ENCODE data around the gene SNTN.

The SNTN gene

DNA sequence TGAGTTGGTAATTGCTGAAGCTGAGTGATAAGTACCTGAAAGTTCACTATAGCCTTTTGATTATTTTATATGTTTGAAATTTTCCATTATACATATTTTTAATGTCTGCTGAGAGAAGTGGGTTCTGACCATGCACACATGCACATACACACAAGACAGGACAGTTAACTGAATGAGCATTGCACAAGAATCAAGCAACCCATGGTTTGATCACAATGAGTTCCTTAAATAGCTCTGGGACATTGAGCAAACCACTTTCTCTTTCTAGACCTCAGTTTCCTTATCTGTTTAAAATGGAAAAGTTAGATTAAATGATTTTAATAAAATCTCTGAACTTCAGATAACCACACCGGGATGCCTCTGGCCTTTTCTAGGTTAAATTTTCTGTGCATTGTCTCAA is 26.7 kb downstream of the SNTN start:
- no peak for DNase-seq

DNA sequence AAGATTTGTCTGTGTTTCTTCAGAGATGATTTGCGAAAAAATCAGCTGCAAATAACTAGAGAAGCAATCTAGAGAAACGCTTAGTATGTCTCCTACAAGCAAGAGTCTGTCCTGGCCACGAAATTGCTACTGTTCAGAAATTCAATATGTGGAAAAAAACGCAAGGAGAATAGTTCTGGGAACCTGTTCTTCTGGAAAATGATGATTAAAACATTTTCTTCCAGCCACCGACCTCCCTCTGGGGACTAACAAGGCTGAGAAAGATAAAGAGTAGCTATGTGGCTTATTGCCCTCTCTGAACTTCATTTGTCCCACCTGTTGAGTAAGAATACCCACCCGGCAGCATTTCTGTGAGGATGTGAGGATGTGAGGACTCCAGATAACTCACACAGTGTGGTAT is 31.6 kb downstream of the SNTN start:
- no peak for DNase-seq

DNA sequence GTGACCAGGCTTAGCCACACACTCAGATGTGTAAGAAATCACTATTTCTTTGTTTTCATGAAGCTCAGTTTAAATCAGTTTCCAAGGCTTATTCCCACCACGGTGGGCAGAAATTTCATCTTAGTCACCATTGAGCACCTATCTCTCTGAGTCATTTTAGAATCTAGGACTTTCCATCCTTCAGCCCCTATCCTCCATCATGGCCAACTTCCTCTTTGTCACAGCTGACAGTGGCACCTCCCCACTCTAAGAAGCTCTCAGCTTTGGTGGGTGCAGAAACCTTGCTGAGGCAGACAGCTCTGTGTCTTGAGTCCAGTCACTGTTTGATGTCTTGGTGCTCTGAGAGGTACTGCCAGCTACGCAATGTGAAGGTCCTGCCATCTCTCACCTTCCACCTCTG is 32.9 kb downstream of the SNTN start:
- no peak for DNase-seq

DNA sequence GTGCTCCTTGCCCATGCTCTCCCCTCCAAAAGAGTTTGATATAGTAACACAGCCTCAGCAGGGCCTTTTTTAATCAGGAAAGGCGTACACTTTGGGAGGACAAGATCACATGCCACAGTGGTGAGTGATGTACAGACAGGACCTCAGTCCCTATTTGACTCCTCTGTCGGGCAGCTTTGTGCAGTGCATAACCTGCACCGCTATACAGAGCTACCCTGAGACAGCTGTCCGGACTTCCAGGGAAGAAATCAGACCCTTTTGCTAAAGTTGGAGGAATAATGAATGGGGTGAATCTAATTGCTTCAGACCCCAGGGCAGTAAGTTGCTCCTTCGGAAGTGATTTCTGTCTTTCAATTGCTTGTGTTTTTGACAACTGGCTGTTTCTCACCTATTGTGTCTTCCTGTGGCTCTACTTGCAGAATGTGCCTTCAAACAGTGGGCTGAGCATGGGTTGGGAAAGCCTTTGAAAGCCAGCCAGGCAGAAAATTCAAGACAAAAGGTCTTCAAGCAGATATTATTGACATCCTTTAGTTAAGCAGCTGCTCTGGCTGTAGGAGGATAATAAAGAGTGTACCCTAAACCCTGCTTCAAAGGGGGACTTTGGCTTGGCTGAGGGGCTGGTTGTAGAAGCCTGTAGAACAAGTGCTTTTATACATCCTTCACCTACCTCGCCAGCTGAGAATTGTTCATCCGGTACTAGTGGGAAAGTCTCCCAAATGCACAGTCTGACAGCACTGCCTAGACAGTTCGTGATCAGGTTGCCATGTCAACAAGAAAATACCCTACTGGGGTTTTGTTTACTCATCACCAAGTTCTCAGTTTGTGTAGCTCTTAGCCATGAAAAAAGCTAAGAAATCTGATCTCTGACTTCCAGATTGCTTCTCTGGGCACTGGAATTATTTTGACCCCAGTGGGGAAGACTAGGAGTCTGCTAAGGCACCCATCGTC is 35.1 kb downstream of the SNTN start:
- DNase-seq: peak; percentile 48

DNA sequence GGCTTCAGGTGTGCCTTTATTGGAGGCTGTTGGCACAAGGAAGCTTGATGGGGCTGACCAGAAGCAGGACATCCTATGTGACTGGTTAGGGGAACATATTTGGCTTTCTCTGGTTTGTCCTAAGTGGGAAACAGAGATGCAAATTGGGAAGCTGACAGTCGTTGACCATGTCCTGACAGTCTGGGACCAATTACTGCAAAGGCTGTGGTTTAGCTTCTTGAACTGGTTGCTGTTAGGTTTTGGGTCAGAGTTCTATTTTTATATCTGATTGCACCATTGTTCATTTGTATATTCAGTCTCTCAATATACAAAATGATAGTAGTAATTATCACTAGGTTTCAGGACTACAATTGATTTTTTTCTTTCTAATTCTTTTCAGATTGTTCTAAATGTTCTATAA is 36.8 kb downstream of the SNTN start:
- DNase-seq: no peak

DNA sequence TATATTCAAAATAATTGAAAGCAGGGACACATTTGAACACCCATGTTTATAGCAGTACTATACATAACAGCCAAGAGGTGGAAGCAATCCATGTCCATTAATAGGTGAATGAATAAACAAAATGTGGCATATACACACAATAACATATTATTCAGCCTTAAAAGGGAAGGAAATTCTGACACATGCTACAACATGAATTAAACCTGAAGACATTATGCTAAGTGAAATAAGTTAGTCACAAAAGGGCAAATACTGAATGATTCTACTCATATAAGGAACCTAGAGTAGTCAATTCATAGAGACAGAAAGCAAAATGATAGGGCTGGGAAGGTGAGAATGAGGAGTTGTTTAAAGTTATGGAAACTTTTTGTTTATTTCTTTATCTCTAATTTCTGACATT is 40.9 kb downstream of the SNTN start:
- no peak for DNase-seq

DNA sequence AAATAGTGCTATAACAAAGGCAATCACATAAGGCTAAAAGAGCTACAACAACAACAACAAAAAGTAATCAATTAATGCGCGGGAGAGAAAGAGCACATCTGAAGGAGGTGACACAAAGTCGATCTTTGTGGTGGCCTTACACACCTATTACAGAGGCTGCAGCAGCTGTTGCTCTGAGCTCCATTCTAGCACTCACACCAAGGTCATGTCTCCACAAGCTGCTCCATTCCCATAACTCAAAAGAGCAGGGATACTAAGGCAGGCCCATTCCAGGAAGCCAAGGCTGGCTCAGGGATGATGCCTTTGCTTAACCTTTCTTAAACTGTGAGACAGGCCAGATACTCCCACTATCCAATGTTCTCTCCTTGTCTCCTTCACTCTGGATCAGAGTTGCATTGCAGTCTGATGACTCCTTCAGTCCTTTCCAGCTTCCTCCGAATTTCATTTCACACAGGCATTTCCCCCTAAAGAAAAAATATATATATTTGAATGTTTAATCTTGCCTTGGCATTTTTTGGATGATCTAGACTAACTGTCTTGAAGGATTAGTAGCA is 52.7 kb downstream of the SNTN start:
- no peak for DNase-seq

DNA sequence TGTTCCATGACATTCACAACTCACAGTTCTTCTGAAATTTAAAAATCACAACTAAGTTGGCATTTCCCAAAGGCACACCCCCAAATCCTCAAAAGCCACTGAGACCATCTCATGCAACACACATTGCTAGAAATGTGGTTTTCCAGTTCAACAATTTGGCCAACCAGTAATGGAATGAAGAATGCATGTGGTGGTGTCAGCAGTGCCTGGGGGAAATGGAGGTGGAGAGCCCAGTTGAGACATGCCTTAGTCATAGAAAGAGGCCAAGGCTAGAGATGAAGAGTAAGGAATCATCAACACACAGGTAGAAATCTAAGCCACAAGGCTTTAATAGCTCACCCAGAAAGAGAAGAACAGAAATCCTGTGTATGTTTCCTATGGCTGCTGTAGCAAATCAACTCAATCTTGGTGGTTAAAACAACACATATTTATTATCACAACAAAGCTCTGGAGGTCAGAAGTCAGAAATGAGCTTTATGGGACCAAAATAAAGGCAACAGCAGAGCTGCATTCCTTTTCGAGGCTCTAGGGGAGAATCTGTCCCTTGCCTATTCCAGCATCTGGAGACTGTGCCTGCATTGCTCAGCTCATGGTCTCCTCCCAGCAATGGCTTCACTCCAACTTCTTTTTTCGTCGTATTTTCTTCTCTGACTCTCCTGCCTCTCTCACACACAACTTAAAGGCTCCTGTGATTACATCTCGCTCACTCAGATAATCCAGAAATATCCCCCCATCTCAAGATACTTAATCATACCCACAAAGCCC is 54.0 kb downstream of the SNTN start:
- no peak for DNase-seq

DNA sequence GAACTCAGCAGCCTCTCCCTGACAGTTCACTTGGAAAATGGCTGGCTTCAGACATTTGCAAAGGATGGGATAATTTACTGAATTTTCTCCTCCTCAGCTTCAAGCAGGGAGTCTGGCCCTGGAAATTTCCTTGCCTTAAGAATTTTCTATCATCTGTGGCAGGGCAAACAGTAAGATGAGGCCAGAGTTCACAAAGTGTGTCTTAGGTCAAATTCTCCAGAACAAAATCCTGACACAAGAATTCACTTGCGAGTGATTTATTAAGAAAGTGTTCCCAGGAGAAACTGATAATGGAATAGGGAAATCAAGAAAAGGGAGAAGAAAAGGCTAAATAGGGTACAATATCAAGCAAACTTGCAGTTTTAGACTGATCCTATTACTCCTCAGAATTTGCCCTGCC is 55.3 kb downstream of the SNTN start:
- DNase-seq: no peak

DNA sequence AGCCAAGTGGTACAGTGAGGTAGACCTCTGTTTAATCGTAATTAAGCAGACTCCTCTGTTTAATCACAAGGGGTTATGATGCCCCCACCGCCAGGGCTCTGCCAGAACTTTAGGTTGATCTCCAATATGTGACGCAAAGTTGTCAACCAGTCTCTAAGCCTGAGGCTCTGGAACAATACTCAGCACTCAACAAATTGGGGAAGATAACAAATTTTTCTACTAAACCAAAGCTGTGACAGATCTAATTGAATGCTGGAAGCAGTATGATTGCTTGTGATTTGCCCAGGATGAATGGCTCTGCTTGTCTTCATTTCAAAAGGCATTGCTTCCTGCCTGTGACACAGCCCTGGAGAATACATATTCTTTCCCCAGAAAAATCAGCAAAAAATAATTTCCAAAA is 57.1 kb downstream of the SNTN start:
- no peak for DNase-seq
